GM12892 (cell line): ENCODE data around the gene RASGEF1C.

Experiments
- DNase-seq: peaks from one replicate; pipeline ENCODE4 v3.0.0; 2011; ENCODE audit not compliant: insufficient read length
- FAIRE-seq: peaks from 2 replicates; lab custom pipeline; 2011; peaks lifted over from hg19 to GRCh38; lab: Jason Lieb, UNC
- POLR2A ChIP-seq: IDR thresholded peaks from 2 replicates; pipeline ENCODE4 v1.6.1; 2011; ENCODE audit warnings: low read depth, low read length, control low read depth
- POLR2AphosphoS5 ChIP-seq: IDR thresholded peaks from 2 replicates; pipeline ENCODE4 v1.6.1; 2011; ENCODE audit warnings: low read depth, low read length, control low read depth
- TAF1 ChIP-seq: IDR thresholded peaks from 2 replicates; pipeline ENCODE4 v1.6.1; 2011; ENCODE audit warnings: low read depth, mild to moderate bottlenecking, control low read depth, low read length, borderline replicate concordance

The RASGEF1C gene

DNA sequence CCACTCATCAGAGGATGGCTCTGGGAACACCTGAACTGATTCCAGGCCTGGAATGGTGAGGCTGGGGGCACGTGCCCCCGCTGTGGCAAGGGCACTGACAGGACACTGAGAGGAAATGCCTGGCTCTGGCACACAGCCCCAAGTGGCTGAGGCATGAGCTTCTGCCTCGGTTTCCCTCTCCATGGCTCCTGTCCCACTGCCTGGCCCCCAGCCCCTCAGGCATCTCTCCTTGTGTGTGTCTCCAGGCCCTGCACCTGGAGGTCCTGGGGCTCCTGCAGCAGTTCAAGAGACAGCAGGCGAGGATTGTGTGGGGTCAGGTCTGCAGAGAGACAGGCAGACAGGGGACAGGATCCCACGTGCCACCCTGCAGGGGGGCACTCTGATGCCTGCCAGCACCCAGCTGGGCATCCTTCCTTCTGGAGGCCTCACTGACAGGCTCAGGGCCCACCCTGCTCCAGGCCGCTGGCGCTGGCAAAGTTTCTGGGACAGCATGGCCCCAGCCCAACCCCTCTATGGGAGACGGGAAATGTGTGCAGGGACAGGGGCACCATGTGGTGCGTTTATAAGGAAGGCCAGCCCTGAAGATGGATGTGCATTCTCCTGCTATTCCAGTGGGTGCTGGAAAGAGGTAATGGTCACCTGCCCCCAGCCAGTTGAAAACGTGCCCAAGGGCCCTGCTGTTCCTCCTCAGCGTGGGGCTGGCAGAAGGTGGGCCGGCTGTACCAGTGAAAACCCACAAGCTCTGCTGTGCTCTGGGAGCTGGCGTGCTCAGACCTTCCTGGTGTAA lies 66.0 kb downstream of the RASGEF1C start:
- DNase-seq (no peak), FAIRE-seq (no peak)
- TF ChIP-seq POLR2A: no peak
- no peak for TF ChIP-seq POLR2AphosphoS5
- no peak for TF ChIP-seq TAF1

DNA sequence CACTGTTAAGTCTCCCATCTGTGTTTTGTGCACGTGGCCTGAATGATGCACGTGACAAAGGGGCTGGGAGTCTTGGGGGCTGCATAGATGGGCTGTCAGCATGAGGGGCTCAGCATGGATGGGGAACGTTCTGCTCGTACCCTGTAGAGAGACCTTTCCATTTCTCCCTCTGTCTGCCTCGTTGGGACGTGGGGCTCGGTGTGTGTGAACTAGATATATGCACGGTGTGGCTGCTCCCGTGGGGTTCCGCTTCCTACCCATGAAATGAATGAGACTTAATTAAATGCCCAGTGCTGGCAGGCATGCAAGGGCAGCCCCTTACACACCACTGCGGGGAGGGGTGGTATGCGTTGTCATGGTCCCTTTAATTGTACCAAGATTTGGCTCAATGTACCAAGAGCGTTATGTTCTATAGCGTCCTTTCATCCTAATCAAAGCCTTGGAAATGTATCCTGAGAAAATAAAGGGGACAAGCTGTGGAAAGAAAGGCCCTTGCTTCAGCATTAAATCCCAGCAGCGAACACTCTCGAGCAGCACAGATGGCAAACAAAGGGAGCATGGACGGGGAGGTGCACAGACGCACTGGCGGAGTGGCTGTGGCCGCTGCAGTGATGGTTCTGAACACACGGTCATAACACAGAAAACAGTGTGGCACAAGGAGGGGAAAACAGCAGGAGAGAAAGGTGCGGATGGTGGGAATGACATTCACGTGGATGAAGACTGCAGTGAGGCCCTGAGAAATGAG lies 66.8 kb downstream of the RASGEF1C start:
- TF ChIP-seq TAF1: no peak
- TF ChIP-seq POLR2AphosphoS5: no peak
- no peak for TF ChIP-seq POLR2A
- no peak for FAIRE-seq
- DNase-seq: no peak

GRCh38 chr5:180141068-180141660 lies 67.8 kb downstream of the RASGEF1C start:
- DNase-seq (no peak), FAIRE-seq (no peak)
- TF ChIP-seq POLR2A: no peak
- TF ChIP-seq TAF1: no peak
- no peak for TF ChIP-seq POLR2AphosphoS5

DNA sequence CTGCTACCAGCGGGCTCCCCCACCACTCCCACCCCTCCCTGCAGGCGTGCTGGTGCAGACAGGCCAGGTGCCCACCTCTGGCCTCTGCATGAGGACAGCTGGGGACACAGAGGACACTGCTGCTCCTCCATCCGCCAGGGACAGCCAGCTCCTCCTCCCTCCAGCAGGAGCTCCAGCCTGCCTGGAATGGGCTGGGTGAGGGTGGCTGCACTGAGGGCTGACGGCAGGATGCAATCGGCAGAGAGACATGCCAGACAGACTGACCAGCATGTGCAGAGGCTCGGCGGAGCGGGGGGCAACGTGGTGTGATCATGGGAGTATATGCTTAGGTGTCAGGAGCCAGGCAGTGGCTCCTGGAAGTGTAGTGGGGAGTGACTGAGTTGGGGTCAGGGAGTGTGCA lies 68.4 kb downstream of the RASGEF1C start:
- DNase-seq (no peak), FAIRE-seq (no peak)

GRCh38 chr5:180140079-180140554 lies 68.9 kb downstream of the RASGEF1C start:
- no peak for FAIRE-seq
- TF ChIP-seq POLR2A: no peak
- no peak for TF ChIP-seq POLR2AphosphoS5
- no peak for TF ChIP-seq TAF1

More for the DNA sequence above, 68.4 kb downstream of the RASGEF1C start:
- TF ChIP-seq POLR2AphosphoS5 (no peak), POLR2A (no peak), TAF1 (no peak)

GRCh38 chr5:180139731-180140055 lies 69.3 kb downstream of the RASGEF1C start:
- DNase-seq (no peak), FAIRE-seq (no peak)
- no peak for TF ChIP-seq POLR2AphosphoS5
- no peak for TF ChIP-seq TAF1
- no peak for TF ChIP-seq POLR2A

More at GRCh38 chr5:180140079-180140554, 68.9 kb downstream of the RASGEF1C start:
- no peak for DNase-seq

- TF ChIP-seq POLR2AphosphoS5: no peak
- TF ChIP-seq POLR2A: no peak
- TF ChIP-seq TAF1: no peak
- FAIRE-seq (no peak), DNase-seq (no peak)
Measured at GRCh38 chr5:180138976-180139730, 69.9 kb downstream of the RASGEF1C start.

GRCh38 chr5:180138214-180138975 lies 70.6 kb downstream of the RASGEF1C start:
- DNase-seq (no peak), FAIRE-seq (no peak)
- TF ChIP-seq POLR2A (no peak), TAF1 (no peak), POLR2AphosphoS5 (no peak)

- DNase-seq: no peak
- TF ChIP-seq POLR2AphosphoS5 (no peak), POLR2A (no peak), TAF1 (no peak)
- no peak for FAIRE-seq
Measured at GRCh38 chr5:180137401-180138213, 71.4 kb downstream of the RASGEF1C start.
